Heart left ventricle (tissue), 13 donors: ENCODE results near the gene MSH3.

Source experiments
- CTCF ChIP-seq, 12 donors: fragments of 200-600 bp; sonication (generic) in 4 of 12; IDR thresholded peaks; one replicate each; pipeline versions ENCODE4 v1.5.0 to v1.8.0; 2018 to 2022; ENCODE audit warnings: antibody characterized with exemption in 12 of 12, mild to moderate bottlenecking in 5 of 12
- POLR2A ChIP-seq, 2 donors: fragments of 450-650 bp; IDR thresholded peaks; one replicate each; pipeline ENCODE4 v1.6.1; 2017; ENCODE audit warnings: antibody characterized with exemption in 2 of 2, mild to moderate bottlenecking in 2 of 2, moderate library complexity in 2 of 2
- donor health status: ischemic (EF 13 %, LVEDD 7.1; RV severe dilation, severe dysfunction).
- donor health status: DM: no; HTN: yes; CAD: no.
- donor health status: DM: no; HTN: no; CAD: no.
- donor health status: ischemic (EF 25% LVEDD 6.9; RV normal size, moderate dysfunction).
- donor health status: ischemic (EF 25% LVEDD 5.7; RV mildly dilated, moderate dysfunction).
- donor health status: ischemic (EF 35%, LVEDD 5.7; RV mildly dilated, moderate dysfunction).
- donor health status: nonischemic (EF 11% LVEDD 7.7; RV severe dilation, severe dysfunction).
- donor health status: DM: yes; HTN: yes; CAD: no.
- donor health status: PGD.
- donor health status: ischemic (EF 29% LVEDD 5.4; RV normal size, mild dysfunction).
- donor health status: nonischemic (EF 23%, LVEDD 6.1; RV moderate dilation, normal function).

GRCh38 chr5:80705801-80706200 lies 51.3 kb downstream of the MSH3 start:
- TF ChIP-seq CTCF (IDR thresholded peaks at IDR 0.05) = no peak
- no peak for TF ChIP-seq POLR2A (IDR thresholded peaks at IDR 0.05)
